Neural cell (in vitro differentiated cells): Measurements from ENCODE around the gene CKAP5.

Source experiments
- EZH2 ChIP-seq: fragments of 200-600, 300-800 bp; shearing (Covaris generic), sonication (generic); IDR thresholded peaks from 2 replicates; pipeline ENCODE4 v1.6.1; 2014; ENCODE audit warnings: antibody characterized with exemption, low read length, borderline replicate concordance, mild to moderate bottlenecking; ENCODE audit not compliant: insufficient read depth, poor library complexity, severe bottlenecking
- POLR2AphosphoS5 ChIP-seq: IDR thresholded peaks from 2 replicates; pipeline ENCODE4 v1.6.1; 2012
- TAF1 ChIP-seq: IDR thresholded peaks from 2 replicates; pipeline ENCODE4 v1.6.1; 2012; ENCODE audit warnings: low read depth
- TF ChIP-seq, protein P1 (sequence below): IDR thresholded peaks from 2 replicates; pipeline ENCODE4 v1.6.1; 2012; ENCODE audit warnings: borderline replicate concordance
- TF ChIP-seq, protein P2 (sequence below): fragments of 450-650 bp; IDR thresholded peaks from 2 replicates; pipeline ENCODE4 v1.5.1; 2014; ENCODE audit warnings: antibody characterized with exemption, mild to moderate bottlenecking, moderate library complexity; ENCODE audit not compliant: poor library complexity, severe bottlenecking

- no peak for TF ChIP-seq POLR2AphosphoS5
- TF ChIP-seq, protein P1, sequence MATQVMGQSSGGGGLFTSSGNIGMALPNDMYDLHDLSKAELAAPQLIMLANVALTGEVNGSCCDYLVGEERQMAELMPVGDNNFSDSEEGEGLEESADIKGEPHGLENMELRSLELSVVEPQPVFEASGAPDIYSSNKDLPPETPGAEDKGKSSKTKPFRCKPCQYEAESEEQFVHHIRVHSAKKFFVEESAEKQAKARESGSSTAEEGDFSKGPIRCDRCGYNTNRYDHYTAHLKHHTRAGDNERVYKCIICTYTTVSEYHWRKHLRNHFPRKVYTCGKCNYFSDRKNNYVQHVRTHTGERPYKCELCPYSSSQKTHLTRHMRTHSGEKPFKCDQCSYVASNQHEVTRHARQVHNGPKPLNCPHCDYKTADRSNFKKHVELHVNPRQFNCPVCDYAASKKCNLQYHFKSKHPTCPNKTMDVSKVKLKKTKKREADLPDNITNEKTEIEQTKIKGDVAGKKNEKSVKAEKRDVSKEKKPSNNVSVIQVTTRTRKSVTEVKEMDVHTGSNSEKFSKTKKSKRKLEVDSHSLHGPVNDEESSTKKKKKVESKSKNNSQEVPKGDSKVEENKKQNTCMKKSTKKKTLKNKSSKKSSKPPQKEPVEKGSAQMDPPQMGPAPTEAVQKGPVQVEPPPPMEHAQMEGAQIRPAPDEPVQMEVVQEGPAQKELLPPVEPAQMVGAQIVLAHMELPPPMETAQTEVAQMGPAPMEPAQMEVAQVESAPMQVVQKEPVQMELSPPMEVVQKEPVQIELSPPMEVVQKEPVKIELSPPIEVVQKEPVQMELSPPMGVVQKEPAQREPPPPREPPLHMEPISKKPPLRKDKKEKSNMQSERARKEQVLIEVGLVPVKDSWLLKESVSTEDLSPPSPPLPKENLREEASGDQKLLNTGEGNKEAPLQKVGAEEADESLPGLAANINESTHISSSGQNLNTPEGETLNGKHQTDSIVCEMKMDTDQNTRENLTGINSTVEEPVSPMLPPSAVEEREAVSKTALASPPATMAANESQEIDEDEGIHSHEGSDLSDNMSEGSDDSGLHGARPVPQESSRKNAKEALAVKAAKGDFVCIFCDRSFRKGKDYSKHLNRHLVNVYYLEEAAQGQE, result no peak
- TF ChIP-seq, protein P2, sequence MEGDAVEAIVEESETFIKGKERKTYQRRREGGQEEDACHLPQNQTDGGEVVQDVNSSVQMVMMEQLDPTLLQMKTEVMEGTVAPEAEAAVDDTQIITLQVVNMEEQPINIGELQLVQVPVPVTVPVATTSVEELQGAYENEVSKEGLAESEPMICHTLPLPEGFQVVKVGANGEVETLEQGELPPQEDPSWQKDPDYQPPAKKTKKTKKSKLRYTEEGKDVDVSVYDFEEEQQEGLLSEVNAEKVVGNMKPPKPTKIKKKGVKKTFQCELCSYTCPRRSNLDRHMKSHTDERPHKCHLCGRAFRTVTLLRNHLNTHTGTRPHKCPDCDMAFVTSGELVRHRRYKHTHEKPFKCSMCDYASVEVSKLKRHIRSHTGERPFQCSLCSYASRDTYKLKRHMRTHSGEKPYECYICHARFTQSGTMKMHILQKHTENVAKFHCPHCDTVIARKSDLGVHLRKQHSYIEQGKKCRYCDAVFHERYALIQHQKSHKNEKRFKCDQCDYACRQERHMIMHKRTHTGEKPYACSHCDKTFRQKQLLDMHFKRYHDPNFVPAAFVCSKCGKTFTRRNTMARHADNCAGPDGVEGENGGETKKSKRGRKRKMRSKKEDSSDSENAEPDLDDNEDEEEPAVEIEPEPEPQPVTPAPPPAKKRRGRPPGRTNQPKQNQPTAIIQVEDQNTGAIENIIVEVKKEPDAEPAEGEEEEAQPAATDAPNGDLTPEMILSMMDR, result no peak
- no peak for TF ChIP-seq EZH2
- no peak for TF ChIP-seq TAF1
Observed at GRCh38 chr11:46838501-46838900, 7.6 kb downstream of the CKAP5 start.
